ENCODE measurements around the gene SPIRE1. TPM values are rescaled to one million over a fixed set of nuclear protein-coding genes. Genes with fewer than 3 reads are reported as not detected.
"Not testable (repeated sequence)": the region's sequence is repeated elsewhere in the genome, so short reads cannot be mapped to it uniquely, and the experiment has no call there.

The SPIRE1 gene
- total RNA-seq, 4 donors from 2014 or later, result 55.5 to 72.5 (median 60.4) TPM

DNA sequence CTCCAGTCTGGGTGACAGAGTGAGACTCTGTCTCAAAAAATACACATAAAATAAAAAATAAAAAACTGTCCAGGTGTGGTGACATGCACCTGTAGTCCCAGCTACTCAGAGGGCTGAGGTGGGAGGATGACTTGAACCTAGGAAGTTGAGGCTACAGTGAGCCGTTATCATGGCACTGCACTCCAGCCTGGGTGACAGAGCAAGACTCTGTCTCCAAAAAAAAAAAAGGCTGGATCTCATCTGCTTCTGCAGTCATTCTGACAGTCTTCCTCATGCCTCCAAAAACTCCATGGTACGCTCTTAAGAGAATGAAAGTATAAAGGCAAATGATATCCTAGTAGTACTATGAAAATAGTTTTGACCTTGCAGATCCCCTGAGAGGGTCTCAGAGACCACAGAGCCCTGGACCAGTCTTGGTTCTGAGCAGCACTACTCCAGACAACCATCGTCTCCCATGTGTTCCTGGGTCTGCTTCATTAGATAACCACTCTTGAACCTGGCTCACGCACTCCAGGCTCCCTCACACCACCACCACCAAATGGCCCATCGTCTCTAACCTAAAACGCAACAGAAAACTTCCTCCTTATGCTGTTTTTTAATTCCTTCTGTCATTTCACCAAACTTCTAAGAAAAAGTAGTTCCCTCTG, 26.0 kb downstream of the SPIRE1 start:
- H3K4me1 ChIP-seq, result no peaks in the 10 kb centered on the region
- WGBS, 2 donors, result 78 to 79% methylated on average over 6 of the region's 6 CpGs
- DNase-seq (ENCODE audit: low spot score in 2 of 2), result no peak

DNA sequence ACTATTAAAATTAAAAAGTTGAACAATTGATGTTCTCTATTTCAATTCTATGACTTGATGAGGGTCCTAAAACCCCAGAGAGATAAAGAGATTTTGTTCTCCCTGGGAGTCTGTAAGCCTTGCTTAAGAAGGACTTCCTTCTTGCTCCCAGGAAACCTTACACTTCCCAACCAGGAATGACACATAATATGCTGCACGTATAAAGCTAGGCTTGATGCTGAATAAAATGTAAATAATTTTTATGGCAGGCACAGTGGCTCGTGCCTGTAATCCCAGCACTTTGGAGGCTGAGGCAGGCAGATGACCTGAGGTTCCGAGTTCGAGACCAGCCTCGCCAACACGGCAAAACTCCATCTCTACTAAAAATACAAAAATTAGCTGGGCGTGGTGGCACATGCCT, 27.8 kb downstream of the SPIRE1 start:
- TF ChIP-seq EP300 (IDR thresholded peaks at IDR 0.05), result no peak
- TF ChIP-seq POLR2A (IDR thresholded peaks at IDR 0.05), result no peak
- TF ChIP-seq, protein P1, sequence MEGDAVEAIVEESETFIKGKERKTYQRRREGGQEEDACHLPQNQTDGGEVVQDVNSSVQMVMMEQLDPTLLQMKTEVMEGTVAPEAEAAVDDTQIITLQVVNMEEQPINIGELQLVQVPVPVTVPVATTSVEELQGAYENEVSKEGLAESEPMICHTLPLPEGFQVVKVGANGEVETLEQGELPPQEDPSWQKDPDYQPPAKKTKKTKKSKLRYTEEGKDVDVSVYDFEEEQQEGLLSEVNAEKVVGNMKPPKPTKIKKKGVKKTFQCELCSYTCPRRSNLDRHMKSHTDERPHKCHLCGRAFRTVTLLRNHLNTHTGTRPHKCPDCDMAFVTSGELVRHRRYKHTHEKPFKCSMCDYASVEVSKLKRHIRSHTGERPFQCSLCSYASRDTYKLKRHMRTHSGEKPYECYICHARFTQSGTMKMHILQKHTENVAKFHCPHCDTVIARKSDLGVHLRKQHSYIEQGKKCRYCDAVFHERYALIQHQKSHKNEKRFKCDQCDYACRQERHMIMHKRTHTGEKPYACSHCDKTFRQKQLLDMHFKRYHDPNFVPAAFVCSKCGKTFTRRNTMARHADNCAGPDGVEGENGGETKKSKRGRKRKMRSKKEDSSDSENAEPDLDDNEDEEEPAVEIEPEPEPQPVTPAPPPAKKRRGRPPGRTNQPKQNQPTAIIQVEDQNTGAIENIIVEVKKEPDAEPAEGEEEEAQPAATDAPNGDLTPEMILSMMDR (IDR thresholded peaks at IDR 0.05), result no peak
- 80 to 84% methylated on average over 7 of the region's 7 CpGs for WGBS, 2 donors
- Histone ChIP-seq H3K27ac (no peak overlapping the region), H3K27me3 (no peaks in the 10 kb centered on the region), H3K9me3 (no peaks in the 10 kb centered on the region), H3K36me3 (peaks cover 0 to 23% (median 0%) of the 10 kb centered on the region in 3 donors), H3K4me1 (no peaks in the 10 kb centered on the region), H3K4me3 (no peak overlapping the region)
- no peak for DNase-seq (ENCODE audit: low spot score in 2 of 2)

More for the DNA sequence above, 26.0 kb downstream of the SPIRE1 start:
- H3K27me3 ChIP-seq, result no peaks in the 10 kb centered on the region
- H3K4me3 ChIP-seq, result no peak overlapping the region
- H3K9me3 ChIP-seq, result no peaks in the 10 kb centered on the region
- H3K36me3 ChIP-seq, result peaks cover 0 to 23% (median 0%) of the 10 kb centered on the region in 3 donors
- H3K27ac ChIP-seq, result no peak overlapping the region
- TF ChIP-seq POLR2A (IDR thresholded peaks at IDR 0.05) (no peak), EP300 (IDR thresholded peaks at IDR 0.05) (no peak)
- TF ChIP-seq, protein P1 (IDR thresholded peaks at IDR 0.05), result no peak

DNA sequence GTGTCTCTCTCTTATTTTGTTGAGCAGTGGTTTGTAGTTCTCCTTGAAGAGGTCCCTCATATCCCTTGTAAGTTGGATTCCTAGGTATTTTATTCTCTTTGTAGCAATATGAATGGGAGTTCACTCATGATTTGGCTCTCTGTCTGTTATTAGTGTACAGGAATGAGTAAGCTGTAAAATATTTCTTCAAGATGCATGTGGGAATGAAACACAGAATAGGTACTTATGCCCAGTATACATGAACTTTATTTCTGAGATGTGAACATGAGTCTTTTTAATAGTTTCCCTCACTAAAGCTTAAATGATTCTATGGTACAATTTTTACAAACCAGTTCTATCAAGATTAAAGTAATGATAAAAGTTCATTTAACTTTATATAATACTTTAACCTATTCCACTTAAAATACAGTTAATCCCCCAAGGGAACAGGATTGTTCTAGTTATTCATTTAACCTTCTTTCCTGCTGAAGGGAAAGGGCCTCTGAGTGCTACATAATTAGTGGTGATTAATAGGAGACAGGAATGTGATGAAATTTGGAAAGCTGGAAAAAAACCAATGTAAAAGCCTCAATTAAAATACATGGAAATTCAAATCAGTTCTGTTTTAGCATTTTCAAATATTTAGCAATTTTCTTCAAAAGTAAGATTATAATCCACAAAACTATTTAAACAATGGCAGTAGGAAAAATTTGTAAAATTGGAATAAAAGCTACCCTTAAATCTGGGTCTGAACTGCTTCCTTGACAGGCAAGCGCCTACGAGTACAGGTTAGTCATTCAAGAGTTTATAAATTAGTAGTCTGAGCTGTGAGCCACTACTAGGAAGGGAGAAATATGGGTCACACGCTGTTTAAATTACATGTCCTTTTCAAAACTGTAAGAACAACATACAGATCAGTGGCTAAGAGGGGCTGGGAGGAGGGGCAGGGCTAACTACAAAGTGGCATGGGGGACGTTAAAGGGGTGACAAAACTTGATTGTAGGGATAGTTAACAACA, 28.9 kb downstream of the SPIRE1 start:
- no peak overlapping the region for H3K27ac ChIP-seq
- 69 to 73% methylated on average over 4 of the region's 4 CpGs for WGBS, 2 donors
- H3K9me3 ChIP-seq, result no peaks in the 10 kb centered on the region

DNA sequence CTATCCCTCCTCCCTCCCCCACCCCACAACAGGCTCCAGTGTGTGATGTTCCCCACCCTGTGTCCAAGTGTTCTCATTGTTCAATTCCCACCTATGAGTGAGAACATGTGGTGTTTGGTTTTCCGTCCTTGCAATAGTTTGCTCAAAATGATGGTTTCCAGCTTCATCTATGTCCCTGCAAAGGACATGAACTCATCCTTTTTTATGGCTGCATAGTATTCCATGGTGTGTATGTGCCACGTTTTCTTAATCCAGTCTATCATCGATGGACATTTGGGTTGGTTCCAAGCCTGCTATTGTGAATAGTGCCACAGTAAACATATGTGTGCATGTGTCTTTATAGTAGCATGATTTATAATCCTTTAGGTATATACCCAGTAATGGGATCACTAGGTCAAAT, 30.7 kb downstream of the SPIRE1 start:
- not testable (repeated sequence) for H3K4me3 ChIP-seq; H3K27ac ChIP-seq; H3K36me3 ChIP-seq; H3K4me1 ChIP-seq; H3K27me3 ChIP-seq; DNase-seq (ENCODE audit: low spot score in 2 of 2); H3K9me3 ChIP-seq
- WGBS, 2 donors, result 95 to 98% methylated on average over 3 of the region's 3 CpGs

More for the DNA sequence above, 28.9 kb downstream of the SPIRE1 start:
- H3K36me3 ChIP-seq, result peaks cover 0 to 21% (median 0%) of the 10 kb centered on the region in 3 donors
- H3K4me3 ChIP-seq, result no peak overlapping the region
- TF ChIP-seq, protein P1 (IDR thresholded peaks at IDR 0.05), result no peak
- TF ChIP-seq EP300 (IDR thresholded peaks at IDR 0.05) (no peak), POLR2A (IDR thresholded peaks at IDR 0.05) (no peak)
- H3K4me1 ChIP-seq, result no peaks in the 10 kb centered on the region
- H3K27me3 ChIP-seq, result no peaks in the 10 kb centered on the region
- DNase-seq (ENCODE audit: low spot score in 2 of 2), result no peak

DNA sequence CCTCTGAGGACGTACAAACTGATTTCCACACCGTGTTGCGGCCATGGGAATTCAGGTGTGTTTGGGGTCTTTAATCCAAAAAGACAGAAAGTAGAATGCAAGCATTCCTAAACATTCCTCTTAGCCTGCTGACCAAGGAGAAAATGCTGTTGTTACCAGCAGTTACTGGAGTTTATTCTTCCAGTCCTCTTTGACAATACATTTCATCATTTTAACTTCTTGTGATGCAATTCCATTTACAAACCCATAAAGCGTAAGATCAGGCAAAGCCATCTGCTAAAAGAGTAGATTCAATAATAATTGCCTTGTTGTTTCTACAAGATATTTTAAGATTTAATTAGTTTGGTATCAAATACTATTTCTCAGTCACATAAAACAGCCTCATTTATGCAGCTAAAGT, 32.7 kb downstream of the SPIRE1 start:
- DNase-seq (ENCODE audit: low spot score in 2 of 2), result no peak
- Histone ChIP-seq H3K27ac (no peak overlapping the region), H3K36me3 (no peaks in the 10 kb centered on the region), H3K27me3 (no peaks in the 10 kb centered on the region), H3K4me1 (no peaks in the 10 kb centered on the region), H3K9me3 (no peaks in the 10 kb centered on the region), H3K4me3 (no peak overlapping the region)
- 79 to 93% methylated on average over 4 of the region's 4 CpGs for WGBS, 2 donors
- TF ChIP-seq EP300 (IDR thresholded peaks at IDR 0.05) (no peak), POLR2A (IDR thresholded peaks at IDR 0.05) (no peak)
- TF ChIP-seq, protein P1 (IDR thresholded peaks at IDR 0.05), result no peak

All from tibial nerve (tissue), 4 donors.